ENCODE results near the gene ANKH. TPM values are rescaled to one million over a fixed set of nuclear protein-coding genes. Genes with fewer than 3 reads are reported as not detected.
A peak's percentile ranks its signal among the peaks of the same experiment; 100 is the strongest.

ANKH gene
- total and polyA plus RNA-seq, 12 donors: 4.8 to 45.6 (median 30.9) TPM

GRCh38 chr5:14873093-14873492 lies 1.5 kb upstream of the ANKH start:
- TF ChIP-seq CTCF (IDR thresholded peaks at IDR 0.05) (no peak), POLR2A (IDR thresholded peaks at IDR 0.05) (no peak)
- peak overlapping the region in 2 of 5 donors; percentile 85 to 90 for H3K27ac ChIP-seq
- peak overlapping the region in 1 of 4 donors; percentile 77 for H3K4me3 ChIP-seq
- 64 to 96% (median 83%) methylated on average over 9 of the region's 9 CpGs for whole genome bisulfite sequencing, 4 donors
- H3K36me3 ChIP-seq (replicated peaks in 1 of 2): no peaks in the 10 kb centered on the region
- peaks cover 0 to 2% (median 0%) of the 10 kb centered on the region in 3 donors for H3K9me3 ChIP-seq (replicated peaks in 1 of 3)
- peaks cover 0 to 12% of the 10 kb centered on the region in 2 donors for H3K4me1 ChIP-seq (replicated peaks in 1 of 2)
- DNase-seq: no peak
- H3K27me3 ChIP-seq: no peaks in the 10 kb centered on the region
- intact Hi-C loops (cut with DNase I): loop anchor here in 1 of 2 donors (10.0 kb wide), 1 partner anchor 132 kb away; no protein-coding TSS in a partner anchor

- peaks cover 0 to 12% of the 10 kb centered on the region in 2 donors for H3K4me1 ChIP-seq (replicated peaks in 1 of 2)
- TF ChIP-seq CTCF (IDR thresholded peaks at IDR 0.05): peak in 1 of 6 experiments; percentile 13
- peak in 1 of 2 donors; percentile 41 for TF ChIP-seq POLR2A (IDR thresholded peaks at IDR 0.05)
- peaks cover 0 to 2% (median 0%) of the 10 kb centered on the region in 3 donors for H3K9me3 ChIP-seq (replicated peaks in 1 of 3)
- intact Hi-C loops (cut with DNase I): loop anchor here in 1 of 2 donors (10.0 kb wide), 1 partner anchor 132 kb away; no protein-coding TSS in a partner anchor
- no peaks in the 10 kb centered on the region for H3K36me3 ChIP-seq (replicated peaks in 1 of 2)
- peak overlapping the region; percentile 21 to 97 (median 85) for H3K27ac ChIP-seq
- peak; percentile 56 to 87 (median 65) for DNase-seq
- 9 to 19% (median 13%) methylated on average over 43 to 73 of the region's 73 CpGs for WGBS, 4 donors
- peak overlapping the region in 3 of 4 donors; percentile 11 to 77 (median 27) for H3K4me3 ChIP-seq
- no peaks in the 10 kb centered on the region for H3K27me3 ChIP-seq
Observed at GRCh38 chr5:14872070-14872989, 752 bp upstream of the ANKH start.

GRCh38 chr5:14870337-14871213 lies 1.0 kb downstream of the ANKH start:
- peak overlapping the region in 4 of 5 donors; percentile 21 to 97 (median 52) for H3K27ac ChIP-seq
- TF ChIP-seq CTCF (IDR thresholded peaks at IDR 0.05) (peak in 1 of 6 experiments; percentile 17), POLR2A (IDR thresholded peaks at IDR 0.05) (peak in 1 of 2 donors; percentile 13)

More at GRCh38 chr5:14870337-14871213, 1.0 kb downstream of the ANKH start:
- WGBS, 4 donors: 14 to 28% (median 23%) methylated on average over 21 of the region's 21 CpGs
- no peaks in the 10 kb centered on the region for H3K27me3 ChIP-seq
- H3K4me1 ChIP-seq (replicated peaks in 1 of 2): peaks cover 0 to 12% of the 10 kb centered on the region in 2 donors
- intact Hi-C loops (cut with DNase I): loop anchor here in 1 of 2 donors (10.0 kb wide), 1 partner anchor 134 kb away; no protein-coding TSS in a partner anchor
- peaks cover 0 to 2% (median 0%) of the 10 kb centered on the region in 3 donors for H3K9me3 ChIP-seq (replicated peaks in 1 of 3)
- H3K36me3 ChIP-seq (replicated peaks in 1 of 2): no peaks in the 10 kb centered on the region
- peak in 3 of 7 donors; percentile 13 to 75 (median 31) for DNase-seq
- peak overlapping the region in 3 of 4 donors; percentile 4 to 77 (median 31) for H3K4me3 ChIP-seq
